WI38 (cell line): ENCODE data around the gene EVX1.
A peak's percentile ranks its signal among the peaks of the same experiment; 100 is the strongest.

ENCODE experiments used
- H3K4me3 ChIP-seq: 2 replicates; pipeline ENCODE4 v1.5.1; 2011; ENCODE audit warnings: low read depth, mild to moderate bottlenecking, control low read depth, low read length
- CTCF ChIP-seq: IDR thresholded peaks from 2 replicates; pipeline ENCODE4 v1.5.1; 2012; ENCODE audit warnings: low read depth, mild to moderate bottlenecking, control low read depth, low read length

The EVX1 gene

GRCh38 chr7:27198138-27198841, 44.3 kb upstream of the EVX1 start:
- H3K4me3 ChIP-seq: no peak overlapping the region
- TF ChIP-seq CTCF: no peak

DNA sequence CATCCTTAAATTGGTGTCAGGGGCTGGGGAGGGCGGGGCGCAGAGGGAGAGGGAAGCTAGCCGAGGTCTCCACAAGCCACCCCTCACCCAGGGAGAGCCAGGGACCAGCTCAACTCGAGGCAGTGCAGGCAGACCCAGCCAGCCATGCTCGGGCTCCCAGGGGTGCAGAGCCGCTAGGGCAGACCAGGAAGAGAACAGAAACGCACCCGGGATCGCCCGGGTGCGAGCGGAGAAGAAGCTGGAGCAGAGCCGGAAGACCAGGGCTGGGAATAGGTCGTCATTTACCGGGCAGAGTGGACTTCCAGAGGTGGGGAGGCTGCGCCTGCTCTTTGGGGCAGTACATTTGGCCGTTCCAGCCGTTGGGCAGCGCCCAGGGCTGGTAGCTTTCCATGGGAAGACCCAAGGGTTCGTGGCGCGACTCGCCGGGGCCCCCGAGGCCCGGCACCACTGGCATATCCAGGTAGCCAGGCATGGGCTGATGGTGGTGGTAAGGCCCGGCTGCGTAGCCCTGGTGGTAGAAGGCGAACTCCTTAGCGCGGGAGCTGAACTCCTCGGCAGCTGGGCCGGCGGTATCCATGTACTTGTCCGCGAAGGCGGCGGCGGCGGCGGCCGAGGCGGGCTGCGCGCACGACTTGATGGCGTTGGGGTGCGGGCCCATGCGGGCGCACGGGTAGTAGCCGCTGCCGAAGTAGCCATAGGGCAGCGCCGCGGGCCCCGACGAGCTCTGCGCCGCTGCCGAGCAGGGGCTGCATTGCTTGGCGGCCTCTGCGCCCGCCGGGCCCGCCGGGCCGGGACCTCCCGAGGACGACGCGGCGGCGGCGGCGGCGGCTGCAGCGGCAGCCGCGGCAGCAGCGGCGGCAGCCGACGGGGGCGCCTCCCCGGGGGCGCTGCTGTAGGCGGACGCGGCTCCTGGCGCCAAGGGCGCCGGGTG, 43.5 kb upstream of the EVX1 start:
- H3K4me3 ChIP-seq: no peak overlapping the region
- no peak for TF ChIP-seq CTCF

DNA sequence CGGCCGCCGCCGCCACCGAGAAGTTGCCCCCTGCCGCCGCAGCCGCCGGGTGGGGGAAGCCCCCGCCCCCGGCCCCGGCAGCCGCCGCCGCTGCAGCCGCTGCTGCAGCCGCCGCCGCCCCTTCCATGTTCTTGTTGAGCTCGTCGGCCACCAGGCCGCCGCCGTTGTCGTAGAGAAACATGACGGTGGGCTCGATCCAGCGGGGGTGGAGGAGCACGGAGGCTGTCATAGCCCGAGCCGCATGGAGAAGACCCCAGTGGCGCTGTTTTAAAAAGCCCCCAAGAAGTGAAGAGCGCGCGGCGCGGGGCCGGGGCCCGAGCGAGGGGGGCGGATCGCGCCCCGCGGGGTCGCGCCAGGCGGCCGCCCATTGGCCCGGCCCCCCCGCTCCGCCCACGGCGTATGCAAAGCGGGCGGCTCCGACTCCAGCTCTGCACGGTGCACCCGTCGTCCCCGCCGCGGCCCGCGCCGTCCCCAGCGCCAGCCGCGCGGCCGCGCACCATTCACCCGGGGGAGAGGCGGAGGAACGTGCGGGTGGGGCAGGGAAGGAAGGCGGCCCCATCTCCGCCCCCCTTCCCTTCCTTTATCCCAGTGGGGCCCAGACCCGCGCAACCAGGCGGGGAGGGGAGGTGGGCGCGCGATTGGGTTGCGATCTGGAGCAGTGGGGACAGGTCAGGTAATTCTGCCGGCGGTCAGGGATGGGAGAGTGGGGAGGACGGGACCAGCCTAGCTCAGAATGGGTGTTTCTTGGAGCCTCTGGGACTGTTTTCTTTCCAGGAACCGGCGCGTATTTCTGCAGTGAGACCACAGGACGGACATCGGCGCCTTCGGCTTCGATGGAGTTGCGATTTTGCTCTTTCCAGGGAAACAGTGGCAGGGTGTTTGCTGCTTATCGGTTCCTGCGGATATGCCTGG, 42.5 kb upstream of the EVX1 start, which contains the start of gene HOXA13:
TSS of gene HOXA13 (minus strand) at position 243 of the 912 bp plus-strand sequence. CDS start at position 229, 14 bp downstream.
- no peak for TF ChIP-seq CTCF
- 0 out of 2 replicates have a peak within 1 kb of the TSS, but pooled peaks have one; percentile 10 for H3K4me3 ChIP-seq

GRCh38 chr7:27200761-27201579, 41.6 kb upstream of the EVX1 start:
- no peak for TF ChIP-seq CTCF
- H3K4me3 ChIP-seq: no peak overlapping the region

DNA sequence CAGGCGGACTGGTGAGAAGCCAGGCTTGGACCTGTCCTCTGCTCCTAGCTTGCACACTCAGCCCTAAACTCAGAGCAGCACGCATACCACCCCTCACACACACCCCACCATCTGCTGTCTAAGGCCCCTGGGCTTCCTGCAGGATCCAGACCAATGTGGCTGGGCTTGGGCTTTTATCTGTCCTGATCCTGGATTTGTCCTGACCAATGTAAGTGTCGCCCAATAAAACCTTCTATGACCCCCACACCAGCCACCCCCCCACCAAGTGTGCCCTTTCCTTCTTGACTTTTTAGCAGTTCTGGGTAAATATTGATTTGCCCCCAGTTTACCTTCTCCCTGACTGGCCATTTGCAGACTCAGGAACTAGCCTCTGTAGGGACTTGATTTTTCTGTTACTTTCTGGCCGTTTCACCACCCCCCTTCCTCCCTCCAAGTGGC, 41.0 kb upstream of the EVX1 start:
- TF ChIP-seq CTCF: no peak
- H3K4me3 ChIP-seq: no peak overlapping the region
